RWPE1 (cell line): ENCODE results near the gene PRKCH.

Source experiments
- CTCF ChIA-PET: fragments of 350-600 bp; sonication (Branson Sonifier 250); formaldehyde crosslinking; extraction: SDS; loops from one replicate; lab custom pipeline; 2021; lab: Yijun Ruan, JAX
- POLR2A ChIA-PET: fragments of 400-600 bp; formaldehyde crosslinking; extraction: SDS; loops from one replicate; lab custom pipeline; 2020; ENCODE audit warnings: antibody characterized with exemption; ENCODE audit not compliant: low non-redundant PET; lab: Yijun Ruan, JAX
- DNase-seq: peaks from one replicate; pipeline ENCODE4 v3.0.0; 2012; ENCODE audit warnings: low spot score
- H3K27ac ChIP-seq: fragments of 450-650 bp; 2 replicates; pipeline ENCODE4 v1.5.1; 2017
- CTCF ChIP-seq: fragments of 450-650 bp; conservative IDR thresholded peaks from 2 replicates; pipeline ENCODE4 v1.5.1; 2017; ENCODE audit warnings: low read depth, mild to moderate bottlenecking

Gene PRKCH

GRCh38 chr14:61330511-61330910 is 9.1 kb downstream of the PRKCH start:
- no peak for DNase-seq
- ChIA-PET POLR2A (no interaction called here), CTCF (no interaction called here)
- H3K27ac ChIP-seq = no peak overlapping the region
- no peak for TF ChIP-seq CTCF

GRCh38 chr14:61331992-61332657 is 10.7 kb downstream of the PRKCH start:
- no peak overlapping the region for H3K27ac ChIP-seq
- CTCF ChIA-PET = interaction anchor here (0.6 kb wide), 4 partner anchors 67 to 774 kb away, joined by 3 to 4 read pairs (median 3); no protein-coding TSS in a partner anchor
- no peak for TF ChIP-seq CTCF
- POLR2A ChIA-PET = no interaction called here
- no peak for DNase-seq

- ChIA-PET CTCF (interaction anchor here (0.6 to 0.7 kb wide), 3 partner anchors 82 to 726 kb away, joined by 3 to 4 read pairs (median 4); no protein-coding TSS in a partner anchor), POLR2A (no interaction called here)
- no peak overlapping the region for H3K27ac ChIP-seq
- no peak for TF ChIP-seq CTCF
- DNase-seq = no peak
Observed at GRCh38 chr14:61332658-61333029, 11.3 kb downstream of the PRKCH start.

GRCh38 chr14:61333087-61333486 is 11.7 kb downstream of the PRKCH start:
- CTCF ChIA-PET = interaction anchor here (0.5 to 0.7 kb wide), 4 partner anchors 81 to 727 kb away, joined by 3 to 4 read pairs (median 4); no protein-coding TSS in a partner anchor
- POLR2A ChIA-PET = no interaction called here

GRCh38 chr14:61334197-61334701 is 12.9 kb downstream of the PRKCH start:
- no peak for TF ChIP-seq CTCF
- DNase-seq = no peak
- no peak overlapping the region for H3K27ac ChIP-seq
- CTCF ChIA-PET = interaction anchor here (0.6 to 1.0 kb wide), 2 partner anchors 11 to 726 kb away, joined by 4 to 5 read pairs; no protein-coding TSS in a partner anchor
- POLR2A ChIA-PET = no interaction called here

More at GRCh38 chr14:61333087-61333486, 11.7 kb downstream of the PRKCH start:
- no peak overlapping the region for H3K27ac ChIP-seq
- no peak for DNase-seq
- TF ChIP-seq CTCF = no peak

- no peak for DNase-seq
- no peak for TF ChIP-seq CTCF
- ChIA-PET CTCF (interaction anchor here (0.6 to 1.0 kb wide), 2 partner anchors 11 to 389 kb away, joined by 5 read pairs; no protein-coding TSS in a partner anchor), POLR2A (no interaction called here)
- no peak overlapping the region for H3K27ac ChIP-seq
Observed at GRCh38 chr14:61335049-61335448, 13.7 kb downstream of the PRKCH start.
